ENCODE data around the gene TBC1D10B.

The TBC1D10B gene

DNA sequence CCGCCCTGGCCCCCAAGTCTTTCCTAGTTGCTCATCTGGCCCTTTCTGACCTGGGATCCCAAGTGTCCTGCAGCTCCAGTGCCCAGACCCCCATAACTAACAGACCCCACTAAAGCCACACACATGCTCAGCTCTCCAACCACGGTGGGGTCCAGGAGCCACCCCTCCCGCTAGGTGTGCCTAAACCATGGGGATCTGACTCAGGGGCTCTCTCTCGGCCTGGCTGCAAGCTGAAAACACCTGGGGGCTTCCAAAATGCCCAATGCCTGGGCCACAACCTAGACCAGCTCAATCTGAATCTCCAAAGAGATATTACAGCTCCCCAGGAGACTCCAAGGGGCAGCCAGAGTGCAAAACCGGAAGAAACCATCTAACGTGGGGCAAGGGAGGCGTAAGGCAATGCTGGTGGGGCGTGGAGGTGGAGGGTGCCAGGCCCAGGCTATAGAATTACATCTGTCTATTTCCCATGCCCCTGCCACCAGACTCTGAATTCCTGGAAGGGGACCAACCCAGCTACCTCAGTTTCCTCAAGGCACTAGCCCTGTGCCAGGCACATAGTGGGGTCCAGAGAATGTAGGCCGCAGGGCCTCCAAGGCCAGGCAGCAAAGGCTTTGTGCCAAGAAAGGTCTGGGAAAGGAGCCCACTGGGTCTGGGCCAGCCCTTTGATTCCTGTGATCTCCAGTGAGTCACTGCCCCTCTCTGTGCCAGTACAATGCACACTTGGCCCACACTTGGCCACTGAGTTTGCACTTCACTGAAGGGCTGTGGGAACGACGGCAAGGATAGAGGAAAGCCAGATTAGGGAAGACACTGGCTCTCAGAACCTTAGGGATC is 18.5 kb downstream of the TBC1D10B start:
- H3K4me3 ChIP-seq (ENCODE audit: low read length), result no peak overlapping the region
- TF ChIP-seq, protein P1, sequence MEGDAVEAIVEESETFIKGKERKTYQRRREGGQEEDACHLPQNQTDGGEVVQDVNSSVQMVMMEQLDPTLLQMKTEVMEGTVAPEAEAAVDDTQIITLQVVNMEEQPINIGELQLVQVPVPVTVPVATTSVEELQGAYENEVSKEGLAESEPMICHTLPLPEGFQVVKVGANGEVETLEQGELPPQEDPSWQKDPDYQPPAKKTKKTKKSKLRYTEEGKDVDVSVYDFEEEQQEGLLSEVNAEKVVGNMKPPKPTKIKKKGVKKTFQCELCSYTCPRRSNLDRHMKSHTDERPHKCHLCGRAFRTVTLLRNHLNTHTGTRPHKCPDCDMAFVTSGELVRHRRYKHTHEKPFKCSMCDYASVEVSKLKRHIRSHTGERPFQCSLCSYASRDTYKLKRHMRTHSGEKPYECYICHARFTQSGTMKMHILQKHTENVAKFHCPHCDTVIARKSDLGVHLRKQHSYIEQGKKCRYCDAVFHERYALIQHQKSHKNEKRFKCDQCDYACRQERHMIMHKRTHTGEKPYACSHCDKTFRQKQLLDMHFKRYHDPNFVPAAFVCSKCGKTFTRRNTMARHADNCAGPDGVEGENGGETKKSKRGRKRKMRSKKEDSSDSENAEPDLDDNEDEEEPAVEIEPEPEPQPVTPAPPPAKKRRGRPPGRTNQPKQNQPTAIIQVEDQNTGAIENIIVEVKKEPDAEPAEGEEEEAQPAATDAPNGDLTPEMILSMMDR (conservative IDR thresholded peaks at IDR 0.05; ENCODE audit: low read length), result no peak
- peak; percentile 93 for DNase-seq (ENCODE audit: low read depth)

DNA sequence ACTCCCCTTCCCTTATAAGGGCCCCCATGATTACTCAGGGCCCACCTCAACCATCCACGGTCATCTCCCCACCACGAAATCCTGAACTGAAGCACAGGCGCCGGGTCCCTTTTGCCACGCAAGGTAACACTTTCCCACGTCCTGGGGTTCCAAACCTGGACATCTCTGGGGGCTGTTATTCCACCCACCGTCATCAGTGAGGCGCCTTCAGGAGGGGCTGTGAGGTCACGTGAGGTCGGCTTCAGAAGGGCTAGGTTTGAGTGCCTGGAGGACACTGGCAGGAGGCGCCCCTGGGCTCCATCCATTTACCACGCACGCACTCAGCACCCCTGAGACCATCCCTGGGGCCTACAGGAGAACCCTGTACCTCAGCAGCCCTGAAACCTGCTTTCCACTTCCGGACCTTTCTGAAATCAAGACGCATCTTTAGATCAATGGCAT is 19.3 kb downstream of the TBC1D10B start:
- DNase-seq (ENCODE audit: low read depth), result no peak
- TF ChIP-seq, protein P1 (conservative IDR thresholded peaks at IDR 0.05; ENCODE audit: low read length), result no peak
- H3K4me3 ChIP-seq (ENCODE audit: low read length), result no peak overlapping the region

DNA sequence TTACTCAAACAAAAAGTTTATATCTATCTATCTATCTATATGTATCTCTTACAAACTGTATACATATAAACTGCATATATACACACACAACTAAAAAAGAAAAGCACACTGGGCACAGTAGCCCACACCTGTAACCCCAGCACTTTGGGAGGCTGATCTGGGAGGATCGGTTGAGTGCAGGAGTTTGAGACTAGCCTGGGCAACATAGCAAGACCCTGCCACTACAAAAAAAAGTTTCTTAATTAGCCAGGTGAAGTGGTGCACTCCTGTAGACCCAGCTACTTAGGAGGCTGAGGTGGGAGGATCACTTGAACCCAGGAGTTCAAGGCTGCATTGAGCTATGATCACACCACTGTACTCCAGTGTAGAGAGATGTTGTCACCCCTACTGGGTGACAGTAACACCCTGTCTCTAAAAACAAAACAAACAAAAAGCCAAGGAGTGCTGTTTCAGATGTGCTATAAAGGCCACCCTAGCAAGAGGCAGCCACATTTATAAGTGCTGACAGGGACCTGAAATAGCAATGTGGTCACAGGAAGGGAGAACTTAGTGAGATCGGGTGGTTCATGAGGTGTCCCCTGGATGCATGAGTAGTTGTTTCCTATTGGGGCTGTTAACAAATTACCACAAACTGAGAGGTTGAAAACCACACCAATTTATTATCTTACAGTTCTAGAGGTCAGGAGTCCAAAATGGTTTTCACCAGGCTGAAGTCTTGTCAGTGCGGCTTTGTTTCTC is 20.0 kb downstream of the TBC1D10B start:
- DNase-seq (ENCODE audit: low read depth), result no peak
- H3K4me3 ChIP-seq (ENCODE audit: low read length), result no peak overlapping the region
- TF ChIP-seq, protein P1 (conservative IDR thresholded peaks at IDR 0.05; ENCODE audit: low read length), result no peak

DNA sequence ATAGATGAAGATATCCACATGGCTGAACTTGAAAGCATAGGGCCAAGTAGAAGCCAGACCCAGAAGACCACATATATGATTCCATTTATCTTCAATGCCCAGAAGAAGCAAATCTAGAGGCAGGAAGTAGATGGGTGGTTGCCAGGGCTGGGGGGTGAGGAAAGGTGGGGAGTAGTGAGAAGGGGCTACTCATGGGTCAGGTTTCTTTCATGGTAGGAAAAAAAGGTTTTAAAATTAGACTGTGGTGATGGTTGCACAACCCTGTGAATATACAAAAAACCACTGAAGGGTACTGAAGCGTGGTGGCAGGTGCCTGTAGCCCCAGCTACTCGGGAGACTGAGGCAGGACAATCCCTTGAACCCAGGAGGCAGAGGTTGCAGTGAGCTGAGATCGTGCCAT is 20.6 kb downstream of the TBC1D10B start:
- TF ChIP-seq, protein P1 (conservative IDR thresholded peaks at IDR 0.05; ENCODE audit: low read length), result no peak
- H3K4me3 ChIP-seq (ENCODE audit: low read length), result no peak overlapping the region
- no peak for DNase-seq (ENCODE audit: low read depth)

DNA sequence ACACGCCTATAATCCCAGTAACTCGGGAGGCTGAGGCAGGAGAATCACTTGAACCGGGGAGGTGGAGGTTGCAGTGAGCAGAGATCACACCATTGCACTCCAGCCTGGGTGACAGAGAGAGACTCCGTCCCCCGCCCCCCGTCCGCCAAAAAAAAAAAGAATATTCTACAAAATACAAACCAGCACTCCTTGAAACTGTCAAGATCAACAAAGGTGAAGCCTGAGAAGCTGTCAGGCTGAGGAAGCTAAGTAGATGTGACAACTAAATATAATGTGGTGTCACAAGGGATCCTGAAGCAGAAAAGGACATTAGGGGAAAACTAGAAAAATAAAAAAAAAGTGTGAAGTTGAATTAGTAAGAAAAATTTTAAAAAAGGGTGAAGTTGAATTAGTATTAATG is 21.4 kb downstream of the TBC1D10B start:
- DNase-seq (ENCODE audit: low read depth), result no peak
- TF ChIP-seq, protein P1 (conservative IDR thresholded peaks at IDR 0.05; ENCODE audit: low read length), result no peak
- no peak overlapping the region for H3K4me3 ChIP-seq (ENCODE audit: low read length)

DNA sequence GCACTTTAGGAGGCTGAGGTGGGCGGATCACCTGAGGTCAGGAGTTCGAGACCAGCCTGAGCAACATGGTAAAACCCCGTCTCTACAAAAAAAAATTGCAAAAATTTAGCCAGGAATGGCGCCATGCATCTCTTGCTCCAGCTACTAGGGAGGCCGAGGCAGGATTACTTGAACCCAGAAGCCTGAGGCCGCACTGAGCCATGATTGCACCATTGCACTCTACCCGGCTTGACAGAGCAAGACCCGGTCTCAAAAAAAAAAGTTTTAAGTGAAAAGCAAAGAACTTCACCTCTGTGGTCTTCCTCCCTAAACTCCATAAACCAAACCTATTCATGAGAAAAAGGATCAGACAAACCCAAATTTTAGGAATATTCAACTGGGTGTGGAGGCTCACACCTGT is 22.2 kb downstream of the TBC1D10B start:
- TF ChIP-seq, protein P1 (conservative IDR thresholded peaks at IDR 0.05; ENCODE audit: low read length), result no peak
- no peak for DNase-seq (ENCODE audit: low read depth)
- H3K4me3 ChIP-seq (ENCODE audit: low read length), result no peak overlapping the region

Data from AG10803 (cell line).